HepG2 (cell line): ENCODE measurements around the gene OTOP3. TPM values are rescaled to one million over a fixed set of nuclear protein-coding genes. Genes with fewer than 3 reads are reported as not detected.
A peak's percentile ranks its signal among the peaks of the same experiment; 100 is the strongest.

Experiments
- CENPT ChIP-seq: sonication (generic); formaldehyde crosslinking; IDR thresholded peaks from 2 replicates; pipeline ENCODE4 v1.8.0; 2022; ENCODE audit warnings: low read depth, mild to moderate bottlenecking, moderate library complexity, missing genetic modification reagents
- HIC2 ChIP-seq: sonication (generic); formaldehyde crosslinking; IDR thresholded peaks from 2 replicates; pipeline ENCODE4 v1.9.0; 2022; ENCODE audit warnings: low read depth, missing genetic modification reagents
- IKZF4 ChIP-seq: sonication (generic); formaldehyde crosslinking; IDR thresholded peaks from 2 replicates; pipeline ENCODE4 v1.5.1; 2020; ENCODE audit warnings: borderline replicate concordance, mild to moderate bottlenecking, low read depth, missing genetic modification reagents; ENCODE audit errors: not compliant biosample characterization
- KLF16 ChIP-seq, 2 experiments: sonication (generic) in 1 of 2; formaldehyde crosslinking in 1 of 2; IDR thresholded peaks; 2 replicates each; pipeline versions ENCODE4 v1.6.1 to v1.8.0; 2016 to 2023; ENCODE audit warnings: missing genetic modification reagents in 2 of 2, missing compliant biosample characterization in 1 of 2
- MEIS2 ChIP-seq: sonication (generic); formaldehyde crosslinking; IDR thresholded peaks from 2 replicates; pipeline ENCODE4 v1.9.0; 2021; ENCODE audit warnings: mild to moderate bottlenecking, missing genetic modification reagents
- SP1 ChIP-seq, 2 experiments: fragments of 450-650 bp in 1 of 2; sonication (generic) in 1 of 2; formaldehyde crosslinking in 1 of 2; IDR thresholded peaks; 2 replicates each; pipeline versions ENCODE4 v1.4.0 to v1.6.1; 2016 to 2020; ENCODE audit warnings: missing genetic modification reagents in 1 of 2
- TIGD3 ChIP-seq: sonication (generic); formaldehyde crosslinking; IDR thresholded peaks from 2 replicates; pipeline ENCODE4 v1.5.1; 2020; ENCODE audit warnings: mild to moderate bottlenecking, missing genetic modification reagents, borderline replicate concordance
- ZMYM2 ChIP-seq: sonication (generic); formaldehyde crosslinking; IDR thresholded peaks from 2 replicates; pipeline ENCODE4 v1.8.0; 2022; ENCODE audit warnings: mild to moderate bottlenecking, missing genetic modification reagents
- ZNF225 ChIP-seq: sonication (generic); formaldehyde crosslinking; IDR thresholded peaks from 2 replicates; pipeline ENCODE4 v1.4.0; 2020; ENCODE audit warnings: mild to moderate bottlenecking, missing genetic modification reagents
- ZNF234 ChIP-seq: sonication (generic); formaldehyde crosslinking; conservative IDR thresholded peaks from 2 replicates; pipeline ENCODE4 v1.5.1; 2020; ENCODE audit warnings: mild to moderate bottlenecking, missing genetic modification reagents
- ZNF841 ChIP-seq: sonication (generic); formaldehyde crosslinking; IDR thresholded peaks from 2 replicates; pipeline ENCODE4 v1.8.1; 2023; ENCODE audit warnings: missing genetic modification reagents, borderline replicate concordance
- polyA plus RNA-seq, 8 experiments: library from polyadenylated mRNA; depleted of rRNA in 3 of 8; stranded (reverse) in 7 of 8; unstranded in 1 of 8; fragments of >200 nt; fragmentation: Illumina TruSeq in 4 of 8; extraction: Trizol in 4 of 8; gene quantifications; 2 replicates each; pipeline versions ENCODE4 v1.2.1 to v1.2.3, GENCODE V29; 2011 to 2016; ENCODE audit warnings: low read depth in 4 of 8, missing spikeins in 1 of 8, mixed read lengths in 1 of 8; ENCODE audit not compliant: insufficient read depth in 1 of 8
- total RNA-seq, 5 experiments: library from RNA; depleted of rRNA; stranded (reverse); fragments of >200 nt; fragmentation: Illumina TruSeq; extraction: Trizol; gene quantifications; 2 replicates each; pipeline ENCODE4 v1.2.3, GENCODE V29; 2016; ENCODE audit warnings: low read depth in 1 of 5
- TF ChIP-seq, protein P1 (sequence below): sonication (generic); formaldehyde crosslinking; IDR thresholded peaks from 2 replicates; pipeline ENCODE4 v1.4.0; 2020; ENCODE audit warnings: missing genetic modification reagents
- TF ChIP-seq, protein P2 (sequence below): sonication (generic); formaldehyde crosslinking; IDR thresholded peaks from 2 replicates; pipeline ENCODE4 v1.4.0; 2020; ENCODE audit warnings: mild to moderate bottlenecking, missing genetic modification reagents
- TF ChIP-seq, protein P3 (sequence below): sonication (generic); formaldehyde crosslinking; IDR thresholded peaks from 2 replicates; pipeline ENCODE4 v1.8.1; 2022; ENCODE audit warnings: low read depth, mild to moderate bottlenecking, missing genetic modification reagents

OTOP3 gene
- total and polyA plus RNA-seq, 2 of the 13 experiments (the other 11 are each of a cell fraction or from before 2014, with no cell fraction given) = not detected

GRCh38 chr17:74972107-74972972 is 36.6 kb downstream of the OTOP3 start, which contains the start of gene HID1 (continued):
- TF ChIP-seq, protein P1, sequence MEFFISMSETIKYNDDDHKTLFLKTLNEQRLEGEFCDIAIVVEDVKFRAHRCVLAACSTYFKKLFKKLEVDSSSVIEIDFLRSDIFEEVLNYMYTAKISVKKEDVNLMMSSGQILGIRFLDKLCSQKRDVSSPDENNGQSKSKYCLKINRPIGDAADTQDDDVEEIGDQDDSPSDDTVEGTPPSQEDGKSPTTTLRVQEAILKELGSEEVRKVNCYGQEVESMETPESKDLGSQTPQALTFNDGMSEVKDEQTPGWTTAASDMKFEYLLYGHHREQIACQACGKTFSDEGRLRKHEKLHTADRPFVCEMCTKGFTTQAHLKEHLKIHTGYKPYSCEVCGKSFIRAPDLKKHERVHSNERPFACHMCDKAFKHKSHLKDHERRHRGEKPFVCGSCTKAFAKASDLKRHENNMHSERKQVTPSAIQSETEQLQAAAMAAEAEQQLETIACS (CRISPR knock-in tag) = no peak
- TF ChIP-seq, protein P2, sequence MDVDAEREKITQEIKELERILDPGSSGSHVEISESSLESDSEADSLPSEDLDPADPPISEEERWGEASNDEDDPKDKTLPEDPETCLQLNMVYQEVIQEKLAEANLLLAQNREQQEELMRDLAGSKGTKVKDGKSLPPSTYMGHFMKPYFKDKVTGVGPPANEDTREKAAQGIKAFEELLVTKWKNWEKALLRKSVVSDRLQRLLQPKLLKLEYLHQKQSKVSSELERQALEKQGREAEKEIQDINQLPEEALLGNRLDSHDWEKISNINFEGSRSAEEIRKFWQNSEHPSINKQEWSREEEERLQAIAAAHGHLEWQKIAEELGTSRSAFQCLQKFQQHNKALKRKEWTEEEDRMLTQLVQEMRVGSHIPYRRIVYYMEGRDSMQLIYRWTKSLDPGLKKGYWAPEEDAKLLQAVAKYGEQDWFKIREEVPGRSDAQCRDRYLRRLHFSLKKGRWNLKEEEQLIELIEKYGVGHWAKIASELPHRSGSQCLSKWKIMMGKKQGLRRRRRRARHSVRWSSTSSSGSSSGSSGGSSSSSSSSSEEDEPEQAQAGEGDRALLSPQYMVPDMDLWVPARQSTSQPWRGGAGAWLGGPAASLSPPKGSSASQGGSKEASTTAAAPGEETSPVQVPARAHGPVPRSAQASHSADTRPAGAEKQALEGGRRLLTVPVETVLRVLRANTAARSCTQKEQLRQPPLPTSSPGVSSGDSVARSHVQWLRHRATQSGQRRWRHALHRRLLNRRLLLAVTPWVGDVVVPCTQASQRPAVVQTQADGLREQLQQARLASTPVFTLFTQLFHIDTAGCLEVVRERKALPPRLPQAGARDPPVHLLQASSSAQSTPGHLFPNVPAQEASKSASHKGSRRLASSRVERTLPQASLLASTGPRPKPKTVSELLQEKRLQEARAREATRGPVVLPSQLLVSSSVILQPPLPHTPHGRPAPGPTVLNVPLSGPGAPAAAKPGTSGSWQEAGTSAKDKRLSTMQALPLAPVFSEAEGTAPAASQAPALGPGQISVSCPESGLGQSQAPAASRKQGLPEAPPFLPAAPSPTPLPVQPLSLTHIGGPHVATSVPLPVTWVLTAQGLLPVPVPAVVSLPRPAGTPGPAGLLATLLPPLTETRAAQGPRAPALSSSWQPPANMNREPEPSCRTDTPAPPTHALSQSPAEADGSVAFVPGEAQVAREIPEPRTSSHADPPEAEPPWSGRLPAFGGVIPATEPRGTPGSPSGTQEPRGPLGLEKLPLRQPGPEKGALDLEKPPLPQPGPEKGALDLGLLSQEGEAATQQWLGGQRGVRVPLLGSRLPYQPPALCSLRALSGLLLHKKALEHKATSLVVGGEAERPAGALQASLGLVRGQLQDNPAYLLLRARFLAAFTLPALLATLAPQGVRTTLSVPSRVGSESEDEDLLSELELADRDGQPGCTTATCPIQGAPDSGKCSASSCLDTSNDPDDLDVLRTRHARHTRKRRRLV (CRISPR knock-in tag) = no peak
- TF ChIP-seq HIC2 (no peak; the same call in none of the 2 replicates), CENPT (CRISPR knock-in tag) (no peak), MEIS2 (0 out of 2 replicates have a peak, but pooled peaks have one; percentile 18), KLF16 (CRISPR knock-in tag; IDR thresholded peaks at IDR 0.05) (0 out of 4 replicates have a peak, but pooled peaks of 1 of the 2 experiments have one; percentile 35), SP1 (IDR thresholded peaks at IDR 0.05) (no peak), SP1 (CRISPR knock-in tag; IDR thresholded peaks at IDR 0.05) (0 out of 2 replicates have a peak, but pooled peaks have one; percentile 18), ZNF234 (CRISPR knock-in tag) (no peak), ZNF841 (CRISPR knock-in tag) (no peak), ZNF225 (CRISPR knock-in tag) (no peak), IKZF4 (peak; percentile 27), ZMYM2 (CRISPR knock-in tag) (0 out of 2 replicates have a peak, but pooled peaks have one; percentile 10), TIGD3 (CRISPR knock-in tag) (no peak)
- TF ChIP-seq, protein P3, sequence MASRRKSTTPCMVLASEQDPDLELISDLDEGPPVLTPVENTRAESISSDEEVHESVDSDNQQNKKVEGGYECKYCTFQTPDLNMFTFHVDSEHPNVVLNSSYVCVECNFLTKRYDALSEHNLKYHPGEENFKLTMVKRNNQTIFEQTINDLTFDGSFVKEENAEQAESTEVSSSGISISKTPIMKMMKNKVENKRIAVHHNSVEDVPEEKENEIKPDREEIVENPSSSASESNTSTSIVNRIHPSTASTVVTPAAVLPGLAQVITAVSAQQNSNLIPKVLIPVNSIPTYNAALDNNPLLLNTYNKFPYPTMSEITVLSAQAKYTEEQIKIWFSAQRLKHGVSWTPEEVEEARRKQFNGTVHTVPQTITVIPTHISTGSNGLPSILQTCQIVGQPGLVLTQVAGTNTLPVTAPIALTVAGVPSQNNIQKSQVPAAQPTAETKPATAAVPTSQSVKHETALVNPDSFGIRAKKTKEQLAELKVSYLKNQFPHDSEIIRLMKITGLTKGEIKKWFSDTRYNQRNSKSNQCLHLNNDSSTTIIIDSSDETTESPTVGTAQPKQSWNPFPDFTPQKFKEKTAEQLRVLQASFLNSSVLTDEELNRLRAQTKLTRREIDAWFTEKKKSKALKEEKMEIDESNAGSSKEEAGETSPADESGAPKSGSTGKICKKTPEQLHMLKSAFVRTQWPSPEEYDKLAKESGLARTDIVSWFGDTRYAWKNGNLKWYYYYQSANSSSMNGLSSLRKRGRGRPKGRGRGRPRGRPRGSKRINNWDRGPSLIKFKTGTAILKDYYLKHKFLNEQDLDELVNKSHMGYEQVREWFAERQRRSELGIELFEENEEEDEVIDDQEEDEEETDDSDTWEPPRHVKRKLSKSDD = 0 out of 2 replicates have a peak, but pooled peaks have one; percentile 42
